Limb (tissue), 2 donors: Measurements from ENCODE around the gene ASB11.

Experiments
- DNase-seq, 2 donors: peaks; one replicate each; pipeline ENCODE4 v3.0.0-alpha.2; 2016; ENCODE audit errors: extremely low spot score in 2 of 2

Gene ASB11

GRCh38 chrX:15315509-15315908 lies at the start of gene ASB11:
Gene ASB11 (minus strand): TSS chrX:15315640. CDS start chrX:15315605, 35 bp downstream.
- DNase-seq, result no peak

- no peak for DNase-seq
Observed at GRCh38 chrX:15359701-15360100, 44.3 kb upstream of the ASB11 start.

- DNase-seq, result no peak
Observed at GRCh38 chrX:15358533-15358932, 43.1 kb upstream of the ASB11 start.

GRCh38 chrX:15356444-15356843 lies 41.0 kb upstream of the ASB11 start:
- DNase-seq, result no peak

GRCh38 chrX:15350329-15350996 lies 35.0 kb upstream of the ASB11 start:
- no peak for DNase-seq

GRCh38 chrX:15349046-15349445 lies 33.6 kb upstream of the ASB11 start:
- DNase-seq, result peak; percentile 29 to 57

GRCh38 chrX:15345976-15346375 lies 30.5 kb upstream of the ASB11 start:
- no peak for DNase-seq

GRCh38 chrX:15344106-15344505 lies 28.7 kb upstream of the ASB11 start:
- DNase-seq, result no peak

- DNase-seq, result no peak
Observed at GRCh38 chrX:15343075-15343476, 27.6 kb upstream of the ASB11 start.

- DNase-seq, result no peak
Observed at GRCh38 chrX:15340867-15341266, 25.4 kb upstream of the ASB11 start.

- peak; percentile 22 to 32 for DNase-seq
Observed at GRCh38 chrX:15336023-15336413, 20.6 kb upstream of the ASB11 start.

GRCh38 chrX:15335135-15336022 lies 19.9 kb upstream of the ASB11 start, which contains the start of gene PIGA:
Gene PIGA (minus strand): TSS chrX:15335523. CDS start chrX:15331930, 3,593 bp downstream.
- DNase-seq, result peak; percentile 89 to 93

- no peak for DNase-seq
Observed at GRCh38 chrX:15334561-15334960, 19.1 kb upstream of the ASB11 start.

GRCh38 chrX:15328821-15329220 lies 13.4 kb upstream of the ASB11 start:
- no peak for DNase-seq

GRCh38 chrX:15328131-15328530 lies 12.7 kb upstream of the ASB11 start:
- no peak for DNase-seq

- DNase-seq, result no peak
Observed at GRCh38 chrX:15322472-15322871, 7.0 kb upstream of the ASB11 start.

- DNase-seq, result no peak
Observed at GRCh38 chrX:15322072-15322471, 6.6 kb upstream of the ASB11 start.

GRCh38 chrX:15321447-15321846 lies 6.0 kb upstream of the ASB11 start:
- no peak for DNase-seq

- DNase-seq, result no peak
Observed at GRCh38 chrX:15320297-15320696, 4.9 kb upstream of the ASB11 start.

GRCh38 chrX:15319075-15319474 lies 3.6 kb upstream of the ASB11 start:
- no peak for DNase-seq

- DNase-seq, result no peak
Observed at GRCh38 chrX:15314472-15314871, 968 bp downstream of the ASB11 start.

- DNase-seq, result no peak
Observed at GRCh38 chrX:15311119-15311518, 4.3 kb downstream of the ASB11 start.

- peak in 1 of 2 donors; percentile 55 for DNase-seq
Observed at GRCh38 chrX:15310117-15310516, 5.3 kb downstream of the ASB11 start.
